ENCODE results near the gene SSH2.
A peak's percentile ranks its signal among the peaks of the same experiment; 100 is the strongest.

Gene SSH2

DNA sequence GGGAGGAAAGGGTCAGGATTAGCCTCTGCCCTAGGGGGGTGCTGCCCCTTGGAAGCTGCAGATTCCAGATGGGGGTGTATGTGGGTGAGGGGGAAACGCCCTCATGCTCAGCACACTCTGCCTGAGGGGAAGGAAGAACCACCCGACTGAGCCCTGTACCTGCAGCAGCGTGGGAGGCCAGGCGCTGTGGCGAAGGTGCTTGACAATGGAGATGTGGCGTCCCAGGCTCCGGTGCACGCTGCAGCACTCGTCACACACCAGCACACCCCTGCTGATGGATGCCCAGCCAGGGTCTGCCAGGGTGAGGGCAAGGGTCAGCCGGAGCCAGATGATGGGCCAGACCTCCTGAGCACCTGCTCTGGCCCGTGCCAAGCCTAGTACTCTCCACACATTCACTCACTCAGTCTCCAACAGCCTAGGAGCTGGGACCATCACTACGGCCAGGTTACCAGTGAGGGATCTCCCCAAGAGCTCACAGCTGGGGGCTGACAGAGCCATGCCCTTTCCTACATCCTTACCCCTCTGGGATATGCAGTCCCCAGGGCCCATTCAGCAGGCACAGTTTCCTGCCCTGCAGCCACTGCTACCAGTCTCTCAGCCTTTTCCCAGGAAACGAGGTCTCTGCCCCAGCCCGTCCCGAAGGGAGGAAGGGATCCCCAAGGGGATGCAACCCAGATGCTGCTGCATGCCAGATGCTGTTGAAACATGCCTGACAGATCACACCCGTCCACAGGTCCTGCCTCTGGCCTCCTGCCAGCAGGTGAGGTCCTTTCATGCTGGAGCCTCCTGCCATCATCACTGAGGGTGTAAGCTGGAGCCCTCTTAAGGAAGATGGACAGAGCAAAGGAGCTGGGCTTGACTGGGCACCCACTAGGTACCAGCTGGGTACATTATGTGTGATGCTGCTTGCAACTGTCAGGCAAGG lies 346.4 kb downstream of the SSH2 start:
- no peak for DNase-seq

DNA sequence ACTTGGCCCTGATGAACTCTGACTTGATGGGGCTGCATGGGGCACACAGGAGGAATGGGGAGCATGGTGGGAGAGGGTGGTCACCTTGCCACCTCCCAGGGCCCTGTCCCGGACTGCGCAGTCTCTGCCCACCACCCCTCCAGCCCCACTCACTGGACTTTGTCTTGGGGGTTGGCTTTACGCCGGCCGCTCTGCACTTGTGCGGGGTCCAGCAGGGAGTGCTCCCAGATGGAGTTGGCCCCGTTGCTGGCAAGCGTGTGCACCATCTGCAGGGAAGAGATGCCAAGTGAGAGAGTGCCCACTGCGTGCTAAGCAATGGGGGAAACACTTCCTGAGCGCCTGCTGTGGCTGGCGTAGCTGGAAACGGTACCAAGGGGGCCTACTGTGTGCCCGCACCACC lies 347.3 kb downstream of the SSH2 start:
- no peak for DNase-seq

DNA sequence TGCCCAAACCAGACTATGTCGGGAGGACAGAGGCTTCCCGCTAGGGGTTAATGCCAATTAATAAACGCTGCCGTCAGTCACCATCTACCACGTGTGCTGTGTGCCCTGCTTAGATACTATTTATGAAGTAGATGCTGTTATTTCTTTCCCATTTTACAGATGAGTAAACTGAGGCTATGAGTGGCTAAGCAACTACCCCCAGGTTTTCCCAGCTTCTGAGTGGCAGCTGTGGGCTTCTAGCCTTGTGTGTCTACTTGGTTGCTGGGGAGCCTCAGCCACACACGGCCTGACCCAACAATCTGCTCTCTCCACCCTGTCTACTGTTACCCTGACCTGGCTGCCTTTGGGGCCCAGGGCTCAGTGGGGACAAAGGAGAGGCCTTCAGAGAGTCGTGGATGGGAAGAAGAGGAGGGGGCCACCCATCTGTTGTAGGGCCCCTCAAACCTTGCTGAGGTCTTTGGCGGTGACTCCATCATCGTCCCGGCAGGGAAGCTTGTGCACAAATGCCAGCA lies 347.7 kb downstream of the SSH2 start:
- DNase-seq, result no peak

- DNase-seq, result no peak
Measured at GRCh38 chr17:29581583-29582253, 348.3 kb downstream of the SSH2 start.

- peak; percentile 92 to 94 for DNase-seq
Measured at GRCh38 chr17:29579866-29580771, 349.9 kb downstream of the SSH2 start.

- no peak for DNase-seq
Measured at GRCh38 chr17:29578626-29579485, 351.2 kb downstream of the SSH2 start.

GRCh38 chr17:29577385-29578211 lies 352.4 kb downstream of the SSH2 start:
- DNase-seq, result no peak

DNA sequence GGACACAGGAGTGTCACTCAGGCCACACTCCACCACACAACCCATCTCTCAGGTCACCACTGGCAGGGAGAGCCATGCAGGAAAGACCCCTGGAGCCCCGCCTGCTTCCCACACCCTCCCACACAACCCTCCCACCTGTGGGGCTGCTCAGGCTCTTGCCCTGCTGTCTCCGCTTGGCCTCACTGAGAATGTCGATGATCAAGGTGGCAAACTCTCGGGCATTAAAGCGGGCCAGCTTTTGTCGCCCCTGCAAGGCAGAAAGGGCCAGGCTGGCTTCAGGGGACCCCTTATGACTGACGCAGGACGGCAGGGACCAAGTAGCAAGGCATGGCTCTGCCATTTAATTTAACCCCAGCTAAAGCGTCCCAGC lies 353.0 kb downstream of the SSH2 start:
- no peak for DNase-seq

DNA sequence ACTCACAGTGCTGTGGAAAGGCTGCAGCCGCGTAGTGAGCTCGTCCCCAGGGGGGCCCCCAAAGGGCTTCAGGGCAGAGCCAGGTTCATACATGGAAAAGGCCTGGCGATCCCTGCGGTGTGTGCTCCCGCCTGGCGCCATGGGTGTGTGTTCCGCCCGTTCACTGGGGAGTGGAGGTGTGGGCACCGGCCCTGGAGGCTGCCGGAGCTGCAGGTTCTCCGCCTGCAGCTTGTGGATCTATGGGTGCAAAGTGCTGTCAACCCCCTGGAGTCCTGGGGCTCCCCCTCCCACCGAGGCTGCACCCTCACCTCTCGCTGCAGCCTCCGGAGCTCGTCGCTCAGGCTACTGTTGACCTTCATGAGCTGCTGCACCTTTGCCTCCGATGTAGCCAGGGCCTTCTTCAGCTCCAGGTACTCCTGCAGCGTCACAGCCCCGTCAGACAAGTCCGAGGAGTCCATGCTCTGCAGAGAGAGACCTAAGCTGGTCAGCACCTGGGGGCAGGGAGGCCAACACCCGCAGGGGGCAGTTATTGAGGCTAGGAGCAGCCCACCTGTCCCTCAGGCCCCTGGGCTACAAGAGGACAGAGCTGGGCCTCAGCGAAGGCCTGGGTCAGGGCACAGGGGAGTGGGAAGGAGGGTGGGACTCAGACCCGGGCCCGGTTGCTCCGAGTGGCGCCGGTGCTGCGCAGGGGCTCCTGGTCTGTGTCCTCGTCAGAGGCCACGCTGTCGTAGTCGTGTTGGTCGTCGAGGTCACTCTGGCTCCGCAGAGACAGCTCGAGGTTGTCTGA lies 353.6 kb downstream of the SSH2 start:
- no peak for DNase-seq
